Glutamatergic neuron (in vitro differentiated cells): ENCODE results near the gene RPL7A. TPM values are rescaled to one million over a fixed set of nuclear protein-coding genes. Genes with fewer than 3 reads are reported as not detected.
"Not testable (repeated sequence)": the region's sequence is repeated elsewhere in the genome, so short reads cannot be mapped to it uniquely, and the experiment has no call there.

ENCODE experiments used
- DNase-seq: peaks from one replicate; pipeline ENCODE4 v3.0.0; 2022
- H3K27ac Mint-ChIP-seq: one replicate; pipeline ENCODE4 v1.8.0; 2020; ENCODE audit warnings: mild to moderate bottlenecking, mixed read lengths, inconsistent platforms; ENCODE audit not compliant: unreplicated experiment
- H3K27me3 Mint-ChIP-seq: one replicate; pipeline ENCODE4 v1.8.0; 2020; ENCODE audit warnings: mild to moderate bottlenecking, moderate library complexity, mixed read lengths, inconsistent platforms; ENCODE audit not compliant: unreplicated experiment
- H3K36me3 Mint-ChIP-seq: one replicate; pipeline ENCODE4 v1.8.0; 2020; ENCODE audit warnings: mild to moderate bottlenecking, mixed read lengths, inconsistent platforms; ENCODE audit not compliant: unreplicated experiment
- H3K4me1 Mint-ChIP-seq: one replicate; pipeline ENCODE4 v1.8.0; 2020; ENCODE audit warnings: mild to moderate bottlenecking, low read depth, mixed read lengths, inconsistent platforms; ENCODE audit not compliant: unreplicated experiment
- H3K4me3 Mint-ChIP-seq: one replicate; pipeline ENCODE4 v1.8.0; 2020; ENCODE audit warnings: mild to moderate bottlenecking, mixed read lengths, inconsistent platforms; ENCODE audit not compliant: unreplicated experiment
- H3K9me3 Mint-ChIP-seq: one replicate; pipeline ENCODE4 v1.8.0; 2020; ENCODE audit warnings: mild to moderate bottlenecking, moderate library complexity, mixed read lengths, inconsistent platforms; ENCODE audit not compliant: unreplicated experiment
- CTCF ChIP-seq: fragments of 200-600 bp; sonication (generic); IDR thresholded peaks from one replicate; pipeline ENCODE4 v1.5.0; 2021; ENCODE audit not compliant: partially characterized antibody, unreplicated experiment
- total RNA-seq: library from RNA; stranded (reverse); fragmentation: NEBNext Ultra II Directional; extraction: Animal tissue kit (Norgen Biotek cat#: 25700); gene quantifications from one replicate; pipeline ENCODE4 v1.2.1, GENCODE V29; 2021; ENCODE audit not compliant: unreplicated experiment

Gene RPL7A
- total RNA-seq, 1 donor from 2014 or later, result 1,442 TPM

DNA sequence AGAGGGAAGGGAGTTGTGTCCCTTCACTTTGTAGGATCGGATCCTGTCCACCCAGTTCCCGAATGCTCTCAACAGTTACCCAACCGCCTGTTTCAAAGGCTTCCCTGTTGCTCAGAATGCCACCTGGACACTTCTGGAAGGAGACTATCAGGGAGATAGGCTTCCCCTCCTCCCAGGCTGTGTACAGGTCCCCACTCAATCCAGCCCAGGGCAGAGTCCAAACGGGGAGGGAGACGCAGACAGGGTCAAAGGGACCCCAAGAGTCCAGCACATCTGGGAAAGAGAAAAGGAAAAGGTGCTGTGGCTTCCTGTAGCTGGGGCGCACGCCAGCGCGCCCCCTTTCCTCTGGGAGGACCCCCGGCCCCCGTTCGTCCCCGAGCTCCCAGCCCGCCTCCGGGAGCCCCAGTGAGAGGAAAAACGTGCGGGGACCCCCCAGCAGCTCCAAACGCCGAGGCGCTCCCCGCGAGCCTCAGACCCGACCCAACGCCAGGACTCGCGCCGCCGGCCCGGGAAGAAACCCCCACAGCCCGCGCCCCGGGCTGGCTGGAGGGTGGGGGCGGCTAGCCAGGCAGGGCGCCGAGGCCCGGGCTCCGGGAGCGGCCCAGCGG, 27.2 kb downstream of the RPL7A start:
- no peaks in the 10 kb centered on the region for H3K36me3 Mint-ChIP-seq
- H3K4me1 Mint-ChIP-seq, result peaks cover 12% of the 10 kb centered on the region
- peak overlapping the region; percentile 94 for H3K4me3 Mint-ChIP-seq
- DNase-seq, result no peak
- TF ChIP-seq CTCF, result no peak
- peaks cover 3% of the 10 kb centered on the region for H3K27me3 Mint-ChIP-seq
- H3K27ac Mint-ChIP-seq, result peak overlapping the region; percentile 94
- H3K9me3 Mint-ChIP-seq, result peaks cover 3% of the 10 kb centered on the region

- Mint-ChIP-seq H3K4me1 (peaks cover 6% of the 10 kb centered on the region), H3K36me3 (no peaks in the 10 kb centered on the region), H3K27me3 (peaks cover 3% of the 10 kb centered on the region), H3K4me3 (peak within 1 kb of the TSS; percentile 94), H3K27ac (peak within 1 kb of the TSS; percentile 94), H3K9me3 (peaks cover 3% of the 10 kb centered on the region)
- peak; percentile 97 for DNase-seq
- TF ChIP-seq CTCF, result peak; percentile 17
Measured at GRCh38 chr9:133375724-133376654, 28.0 kb downstream of the RPL7A start, which contains the start of the genes STKLD1 and SURF4. Gene STKLD1 (plus strand): TSS chr9:133376366. CDS start chr9:133376474, 108 bp downstream. Gene SURF4 (minus strand): TSS chr9:133376060. CDS start chr9:133375969, 91 bp downstream.

- DNase-seq, H3K27me3 Mint-ChIP-seq, H3K9me3 Mint-ChIP-seq, H3K27ac Mint-ChIP-seq, H3K4me1 Mint-ChIP-seq, H3K36me3 Mint-ChIP-seq: not testable (repeated sequence)
- peak overlapping the region; percentile 72 for H3K4me3 Mint-ChIP-seq
Measured at GRCh38 chr9:133377280-133377679, 29.3 kb downstream of the RPL7A start.

GRCh38 chr9:133377721-133378216, 29.8 kb downstream of the RPL7A start:
- no peak for TF ChIP-seq CTCF
- no peaks in the 10 kb centered on the region for H3K4me1 Mint-ChIP-seq
- peaks cover 3% of the 10 kb centered on the region for H3K27me3 Mint-ChIP-seq
- peak overlapping the region; percentile 17 for H3K27ac Mint-ChIP-seq
- no peak overlapping the region for H3K4me3 Mint-ChIP-seq
- no peak for DNase-seq
- no peaks in the 10 kb centered on the region for H3K36me3 Mint-ChIP-seq
- peaks cover 3% of the 10 kb centered on the region for H3K9me3 Mint-ChIP-seq

GRCh38 chr9:133378408-133378962, 30.5 kb downstream of the RPL7A start:
- H3K36me3 Mint-ChIP-seq, result no peaks in the 10 kb centered on the region
- no peaks in the 10 kb centered on the region for H3K4me1 Mint-ChIP-seq

More at GRCh38 chr9:133378408-133378962, 30.5 kb downstream of the RPL7A start:
- TF ChIP-seq CTCF, result no peak
- H3K4me3 Mint-ChIP-seq, result no peak overlapping the region
- no peak for DNase-seq
- H3K9me3 Mint-ChIP-seq, result peaks cover 3% of the 10 kb centered on the region
- H3K27ac Mint-ChIP-seq, result peak overlapping the region; percentile 17
- H3K27me3 Mint-ChIP-seq, result peaks cover 3% of the 10 kb centered on the region
